HFF-Myc (cell line): Measurements from ENCODE around the gene YAE1.

Source experiments
- DNase-seq: peaks from one replicate; pipeline ENCODE4 v3.0.0-alpha.2; 2011; ENCODE audit warnings: low read depth; ENCODE audit errors: extremely low read depth
- H3K4me3 ChIP-seq: replicated peaks from 2 replicates; pipeline ENCODE4 v1.5.1; 2011; ENCODE audit warnings: low read depth, mild to moderate bottlenecking, control low read depth, low read length
- CTCF ChIP-seq: IDR thresholded peaks from 2 replicates; pipeline ENCODE4 v1.5.1; 2012; ENCODE audit warnings: mild to moderate bottlenecking, low read depth, low read length, control low read depth; ENCODE audit errors: missing control alignments

Gene YAE1

GRCh38 chr7:39582536-39582935, 16.3 kb downstream of the YAE1 start:
- H3K4me3 ChIP-seq, result no peak overlapping the region
- no peak for TF ChIP-seq CTCF
- no peak for DNase-seq

- no peak for DNase-seq
- no peak for TF ChIP-seq CTCF
- no peak overlapping the region for H3K4me3 ChIP-seq
These were observed 17.3 kb downstream of the YAE1 start for GRCh38 chr7:39583539-39583938.

- no peak for TF ChIP-seq CTCF
- H3K4me3 ChIP-seq, result no peak overlapping the region
- DNase-seq, result no peak
These were observed 21.2 kb downstream of the YAE1 start for GRCh38 chr7:39587393-39587792.

- H3K4me3 ChIP-seq, result no peak overlapping the region
- no peak for TF ChIP-seq CTCF
- DNase-seq, result no peak
These were observed 22.2 kb downstream of the YAE1 start for GRCh38 chr7:39588416-39588815.

GRCh38 chr7:39589323-39590111, 23.3 kb downstream of the YAE1 start:
- DNase-seq, result peak; percentile 42
- no peak overlapping the region for H3K4me3 ChIP-seq

GRCh38 chr7:39592586-39592985, 26.4 kb downstream of the YAE1 start:
- TF ChIP-seq CTCF, result no peak
- no peak for DNase-seq
- no peak overlapping the region for H3K4me3 ChIP-seq

More at GRCh38 chr7:39589323-39590111, 23.3 kb downstream of the YAE1 start:
- no peak for TF ChIP-seq CTCF

- no peak for DNase-seq
- no peak for TF ChIP-seq CTCF
- no peak overlapping the region for H3K4me3 ChIP-seq
These were observed 28.9 kb downstream of the YAE1 start for GRCh38 chr7:39594988-39595620.
